Upper lobe of right lung (tissue), 1 donor: ENCODE measurements around the gene NFIC. TPM values are rescaled to one million over a fixed set of nuclear protein-coding genes. Genes with fewer than 3 reads are reported as not detected.
A peak's percentile ranks its signal among the peaks of the same experiment; 100 is the strongest.
"Not testable (repeated sequence)": the region's sequence is repeated elsewhere in the genome, so short reads cannot be mapped to it uniquely, and the experiment has no call there.

Experiments
- ATAC-seq: fragments of 200-7000 bp; cut with Tn5 transposase; one replicate; pipeline ENCODE4 v1.9.1; 2020; ENCODE audit warnings: mild to moderate bottlenecking, moderate library complexity
- DNase-seq: peaks from one replicate; pipeline ENCODE4 v3.0.0-alpha.2; 2020
- H3K27ac ChIP-seq: fragments of 200-600 bp; one replicate; pipeline ENCODE4 v1.8.0; 2022
- H3K27me3 ChIP-seq: fragments of 200-600 bp; one replicate; pipeline ENCODE4 v1.8.0; 2022; ENCODE audit warnings: mild to moderate bottlenecking
- H3K36me3 ChIP-seq: fragments of 200-600 bp; one replicate; pipeline ENCODE4 v1.8.0; 2022
- H3K4me1 ChIP-seq: fragments of 200-600 bp; one replicate; pipeline ENCODE4 v1.8.0; 2022
- H3K4me3 ChIP-seq: fragments of 200-600 bp; one replicate; pipeline ENCODE4 v1.8.0; 2022; ENCODE audit warnings: mild to moderate bottlenecking
- H3K9me3 ChIP-seq: fragments of 200-600 bp; one replicate; pipeline ENCODE4 v1.8.0; 2022
- CTCF ChIP-seq: fragments of 200-600 bp; IDR thresholded peaks from one replicate; pipeline ENCODE4 v1.8.0; 2022; ENCODE audit warnings: antibody characterized with exemption
- intact Hi-C: fragments of 100-400 bp; cut with DNase I; formaldehyde crosslinking; loops from one replicate; pipeline ENCODE4 v1.11.0; 2022
- total RNA-seq: library from RNA; stranded (reverse); fragmentation: NEBNext Ultra II Directional; extraction: Animal tissue kit (Norgen Biotek cat#: 25700); gene quantifications from one replicate; pipeline ENCODE4 v1.2.1, GENCODE V29; 2021
- donor health status: DM: no; HTN: yes; CAD: no; lungs with severe emphysema.

Gene NFIC
- total RNA-seq, 1 donor from 2014 or later = 150 TPM

- no peak for ATAC-seq
- H3K36me3 ChIP-seq = peaks cover 27% of the 10 kb centered on the region
- no peak for TF ChIP-seq CTCF
- no peaks in the 10 kb centered on the region for H3K27me3 ChIP-seq
- H3K9me3 ChIP-seq = no peaks in the 10 kb centered on the region
- peak overlapping the region; percentile 42 for H3K27ac ChIP-seq
- no peak for DNase-seq
- no peak overlapping the region for H3K4me3 ChIP-seq
- peaks cover 15% of the 10 kb centered on the region for H3K4me1 ChIP-seq
- intact Hi-C loops = no loop called here
Observed at GRCh38 chr19:3423183-3423829, 56.9 kb downstream of the NFIC start.

- ATAC-seq (no peak), DNase-seq (no peak)
- Histone ChIP-seq H3K36me3 (peaks cover 16% of the 10 kb centered on the region), H3K4me1 (peaks cover 31% of the 10 kb centered on the region), H3K4me3 (no peak overlapping the region), H3K9me3 (no peaks in the 10 kb centered on the region), H3K27me3 (no peaks in the 10 kb centered on the region), H3K27ac (no peak overlapping the region)
- TF ChIP-seq CTCF = no peak
- intact Hi-C loops = no loop called here
Observed at GRCh38 chr19:3426433-3426832, 60.0 kb downstream of the NFIC start.

- intact Hi-C loops = loop anchor here (5.0 to 10.0 kb wide), 2 partner anchors 66 to 103 kb away; partner anchors contain the start of gene NFIC
- peaks cover 31% of the 10 kb centered on the region for H3K4me1 ChIP-seq
- ATAC-seq = not testable (repeated sequence)
Observed at GRCh38 chr19:3430366-3430680, 63.9 kb downstream of the NFIC start.

GRCh38 chr19:3431760-3432397, 65.5 kb downstream of the NFIC start:
- Histone ChIP-seq H3K4me3 (no peak overlapping the region), H3K9me3 (no peaks in the 10 kb centered on the region), H3K36me3 (peaks cover 23% of the 10 kb centered on the region), H3K27ac (peak overlapping the region; percentile 42), H3K4me1 (peaks cover 35% of the 10 kb centered on the region), H3K27me3 (no peaks in the 10 kb centered on the region)
- no peak for TF ChIP-seq CTCF
- intact Hi-C loops = loop anchor here (5.0 to 10.0 kb wide), 2 partner anchors 67 to 105 kb away; partner anchors contain the start of gene NFIC
- ATAC-seq = no peak
- no peak for DNase-seq

More at GRCh38 chr19:3430366-3430680, 63.9 kb downstream of the NFIC start:
- not testable (repeated sequence) for H3K27me3 ChIP-seq, H3K4me3 ChIP-seq, DNase-seq, H3K9me3 ChIP-seq
- peak overlapping the region; percentile 75 for H3K27ac ChIP-seq
- peaks cover 23% of the 10 kb centered on the region for H3K36me3 ChIP-seq

- no peaks in the 10 kb centered on the region for H3K9me3 ChIP-seq
- no peak for ATAC-seq
- no peak for TF ChIP-seq CTCF
- no peaks in the 10 kb centered on the region for H3K27me3 ChIP-seq
- H3K4me1 ChIP-seq = peaks cover 30% of the 10 kb centered on the region
- DNase-seq = no peak
- H3K36me3 ChIP-seq = peaks cover 37% of the 10 kb centered on the region
- H3K27ac ChIP-seq = peak overlapping the region; percentile 84
- no peak overlapping the region for H3K4me3 ChIP-seq
- intact Hi-C loops = loop anchor here (5.0 to 10.0 kb wide), 2 partner anchors 69 to 106 kb away; partner anchors contain the start of gene NFIC
Observed at GRCh38 chr19:3433313-3433712, 66.9 kb downstream of the NFIC start.

GRCh38 chr19:3433805-3434540, 67.6 kb downstream of the NFIC start:
- DNase-seq (no peak), ATAC-seq (no peak)
- Histone ChIP-seq H3K27me3 (no peaks in the 10 kb centered on the region), H3K4me3 (peak overlapping the region; percentile 55), H3K4me1 (peaks cover 28% of the 10 kb centered on the region), H3K27ac (peak overlapping the region; percentile 84), H3K9me3 (no peaks in the 10 kb centered on the region), H3K36me3 (peaks cover 41% of the 10 kb centered on the region)
- intact Hi-C loops = loop anchor here (5.0 to 10.0 kb wide), 2 partner anchors 69 to 107 kb away; partner anchors contain the start of gene NFIC
- TF ChIP-seq CTCF = no peak
